Mucosa of descending colon (tissue), 3 donors: ENCODE data around the gene PPP2R5C. TPM values are rescaled to one million over a fixed set of nuclear protein-coding genes. Genes with fewer than 3 reads are reported as not detected.

ENCODE experiments used
- ATAC-seq: fragments of 200-7000 bp; cut with Tn5 transposase; one replicate; pipeline ENCODE4 v1.9.1; 2020; ENCODE audit warnings: mild to moderate bottlenecking, moderate library complexity
- DNase-seq, 3 donors: peaks; one replicate each; pipeline ENCODE4 v3.0.0-alpha.2; 2020
- H3K36me3 ChIP-seq: fragments of 200-600 bp; one replicate; pipeline ENCODE4 v1.8.0; 2021; ENCODE audit warnings: low read depth, mild to moderate bottlenecking
- H3K4me1 ChIP-seq: fragments of 200-600 bp; one replicate; pipeline ENCODE4 v1.8.0; 2021; ENCODE audit warnings: low read depth, mild to moderate bottlenecking
- H3K4me3 ChIP-seq: fragments of 200-600 bp; one replicate; pipeline ENCODE4 v1.8.0; 2021; ENCODE audit warnings: mild to moderate bottlenecking
- H3K9me3 ChIP-seq: fragments of 200-600 bp; one replicate; pipeline ENCODE4 v1.8.0; 2021; ENCODE audit warnings: mild to moderate bottlenecking
- CTCF ChIP-seq: fragments of 200-600 bp; IDR thresholded peaks from one replicate; pipeline ENCODE4 v1.8.0; 2022; ENCODE audit warnings: antibody characterized with exemption, mild to moderate bottlenecking
- intact Hi-C, 2 donors: fragments of 100-400 bp; cut with DNase I in 1 of 2; cut with micrococcal nuclease in 1 of 2; formaldehyde crosslinking; loops; one replicate each; pipeline versions ENCODE4 v1.11.0 to v1.11.1; 2022; cut with DNase I, micrococcal nuclease
- total RNA-seq, 3 donors: library from RNA; stranded (reverse); fragmentation: NEBNext Ultra II Directional in 2 of 3; extraction: Animal tissue kit (Norgen Biotek cat#: 25700) in 2 of 3; gene quantifications; one replicate each; pipeline versions ENCODE4 v1.2.1 to v1.2.4, GENCODE V29; 2021 to 2023
- donor health status: DM: no; HTN: no; CAD: no; lungs with moderate emphysema.
- donor health status: DM: no; HTN: no; CAD: no.
- donor health status: DM: no; HTN: yes; CAD: no.

PPP2R5C gene
- total RNA-seq, 3 donors from 2014 or later, result 131 to 173 (median 160) TPM

GRCh38 chr14:101755591-101756324 is 5.8 kb upstream of the PPP2R5C start:
- no peaks in the 10 kb centered on the region for H3K4me1 ChIP-seq
- no peaks in the 10 kb centered on the region for H3K9me3 ChIP-seq
- no peak overlapping the region for H3K4me3 ChIP-seq
- no peak for TF ChIP-seq CTCF
- intact Hi-C loops, result no loop called here
- ATAC-seq (no peak), DNase-seq (no peak)
- no peaks in the 10 kb centered on the region for H3K36me3 ChIP-seq

GRCh38 chr14:101757064-101757838 is 4.3 kb upstream of the PPP2R5C start:
- Histone ChIP-seq H3K9me3 (no peaks in the 10 kb centered on the region), H3K4me3 (no peak overlapping the region), H3K4me1 (no peaks in the 10 kb centered on the region), H3K36me3 (no peaks in the 10 kb centered on the region)
- no peak for ATAC-seq
- intact Hi-C loops, result no loop called here
- no peak for TF ChIP-seq CTCF
- no peak for DNase-seq

GRCh38 chr14:101757839-101758211 is 3.7 kb upstream of the PPP2R5C start:
- peaks cover 3% of the 10 kb centered on the region for H3K4me1 ChIP-seq
- H3K4me3 ChIP-seq, result no peak overlapping the region
- no peaks in the 10 kb centered on the region for H3K36me3 ChIP-seq
- no peaks in the 10 kb centered on the region for H3K9me3 ChIP-seq
- DNase-seq, result no peak
- intact Hi-C loops, result no loop called here
- no peak for ATAC-seq
- no peak for TF ChIP-seq CTCF

- Histone ChIP-seq H3K4me1 (peaks cover 9% of the 10 kb centered on the region), H3K36me3 (no peaks in the 10 kb centered on the region), H3K4me3 (no peak overlapping the region), H3K9me3 (no peaks in the 10 kb centered on the region)
- DNase-seq (no peak), ATAC-seq (no peak)
- intact Hi-C loops, result no loop called here
- TF ChIP-seq CTCF, result no peak
Measured at GRCh38 chr14:101758913-101759593, 2.5 kb upstream of the PPP2R5C start.

- no peaks in the 10 kb centered on the region for H3K9me3 ChIP-seq
- intact Hi-C loops, result loop anchor here in 1 of 2 donors (2.0 kb wide), 1 partner anchor 54 kb away; no protein-coding TSS in a partner anchor
- no peak overlapping the region for H3K4me3 ChIP-seq
- H3K4me1 ChIP-seq, result peaks cover 9% of the 10 kb centered on the region
- DNase-seq (peak; percentile 97 to 100 (median 99)), ATAC-seq (peak; percentile 85)
- TF ChIP-seq CTCF, result no peak
- no peaks in the 10 kb centered on the region for H3K36me3 ChIP-seq
Measured at GRCh38 chr14:101760138-101761011, 1.1 kb upstream of the PPP2R5C start.
